Measurements from ENCODE around the gene SORCS1. TPM values are rescaled to one million over a fixed set of nuclear protein-coding genes. Genes with fewer than 3 reads are reported as not detected.

Gene SORCS1
- total and polyA plus RNA-seq, 2 of the 8 experiments (the other 6 are each of a cell fraction or from before 2014, with no cell fraction given), result 4.1 to 4.6 TPM

DNA sequence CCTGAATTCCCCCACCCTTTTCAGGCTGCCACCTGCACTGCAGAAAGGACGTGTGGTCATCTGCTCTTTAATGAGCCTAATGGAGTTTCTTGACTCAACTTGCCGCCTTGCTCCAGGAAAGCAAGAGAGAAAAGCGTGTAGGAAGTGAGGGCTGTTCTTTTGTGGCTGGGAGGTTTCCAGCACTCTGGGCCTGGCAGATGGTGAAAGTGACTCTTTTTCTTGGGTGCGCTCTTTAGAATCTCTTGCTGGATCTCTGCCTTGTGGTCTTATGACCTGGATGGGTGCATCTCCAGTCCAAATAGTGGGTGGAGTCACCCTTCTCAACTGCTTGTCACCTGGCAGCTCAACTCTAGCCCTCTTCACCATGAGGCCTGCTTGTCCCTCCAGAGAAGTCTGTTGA lies 244.0 kb downstream of the SORCS1 start (continued):
- TF ChIP-seq, protein P1, sequence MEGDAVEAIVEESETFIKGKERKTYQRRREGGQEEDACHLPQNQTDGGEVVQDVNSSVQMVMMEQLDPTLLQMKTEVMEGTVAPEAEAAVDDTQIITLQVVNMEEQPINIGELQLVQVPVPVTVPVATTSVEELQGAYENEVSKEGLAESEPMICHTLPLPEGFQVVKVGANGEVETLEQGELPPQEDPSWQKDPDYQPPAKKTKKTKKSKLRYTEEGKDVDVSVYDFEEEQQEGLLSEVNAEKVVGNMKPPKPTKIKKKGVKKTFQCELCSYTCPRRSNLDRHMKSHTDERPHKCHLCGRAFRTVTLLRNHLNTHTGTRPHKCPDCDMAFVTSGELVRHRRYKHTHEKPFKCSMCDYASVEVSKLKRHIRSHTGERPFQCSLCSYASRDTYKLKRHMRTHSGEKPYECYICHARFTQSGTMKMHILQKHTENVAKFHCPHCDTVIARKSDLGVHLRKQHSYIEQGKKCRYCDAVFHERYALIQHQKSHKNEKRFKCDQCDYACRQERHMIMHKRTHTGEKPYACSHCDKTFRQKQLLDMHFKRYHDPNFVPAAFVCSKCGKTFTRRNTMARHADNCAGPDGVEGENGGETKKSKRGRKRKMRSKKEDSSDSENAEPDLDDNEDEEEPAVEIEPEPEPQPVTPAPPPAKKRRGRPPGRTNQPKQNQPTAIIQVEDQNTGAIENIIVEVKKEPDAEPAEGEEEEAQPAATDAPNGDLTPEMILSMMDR (IDR thresholded peaks at IDR 0.05; ENCODE audit: control extremely low read depth in 1 of 3, insufficient read depth in 1 of 3, low read depth in 1 of 3, low read length in 3 of 3), result no peak
- TF ChIP-seq CTBP2 (IDR thresholded peaks at IDR 0.05; ENCODE audit: borderline replicate concordance, insufficient read depth, insufficient read length, low read length) (no peak), SUZ12 (IDR thresholded peaks at IDR 0.05; ENCODE audit: low read length) (no peak)
